ENCODE measurements around the gene COA5.

- TF ChIP-seq CTCF (IDR thresholded peaks at IDR 0.05; ENCODE audit: poor library complexity): no peak
- no peak for TF ChIP-seq EZH2phosphoT487 (IDR thresholded peaks at IDR 0.05; ENCODE audit: low read depth, severe bottlenecking, unreplicated experiment)
These were observed 1.2 kb downstream of the COA5 start for GRCh38 chr2:98607104-98607503.
